ENCODE results near the gene LIAS. TPM values are rescaled to one million over a fixed set of nuclear protein-coding genes. Genes with fewer than 3 reads are reported as not detected.
A peak's percentile ranks its signal among the peaks of the same experiment; 100 is the strongest.

Gene LIAS
- total RNA-seq, 1 experiment from 2014 or later, result 6.8 TPM

GRCh38 chr4:39518484-39518883 is 59.6 kb downstream of the LIAS start:
- in situ Hi-C loops (cut with HindIII; ENCODE audit: low pct_unique_long_range_greater_than_20kb, low sequenced_read_pairs) (no loop called here), intact Hi-C loops (cut with micrococcal nuclease; ENCODE audit: unreplicated experiment) (no loop called here)
- Histone ChIP-seq H3K27ac (ENCODE audit: low read length) (no peak overlapping the region), H3K9me3 (ENCODE audit: control insufficient read depth, insufficient read depth, low read depth, low read length) (no peaks in the 10 kb centered on the region), H3K4me3 (ENCODE audit: low read depth in 2 of 2, low read length in 2 of 2) (no peak overlapping the region), H3K27me3 (ENCODE audit: control insufficient read depth, insufficient read depth, low read length) (no peaks in the 10 kb centered on the region), H3K36me3 (ENCODE audit: control insufficient read depth, insufficient read depth, low read length) (peaks cover 15% of the 10 kb centered on the region), H3K4me1 (ENCODE audit: control insufficient read depth, insufficient read depth, low read length) (peaks cover 20% of the 10 kb centered on the region)
- DNase-seq (ENCODE audit: low read depth, low spot score) (no peak), ATAC-seq (no peak)
- TF ChIP-seq POLR2AphosphoS5 (IDR thresholded peaks at IDR 0.05; ENCODE audit: low read depth, low read length) (no peak), TCF7L2 (IDR thresholded peaks at IDR 0.05; ENCODE audit: low read depth, low read length) (no peak), SIN3A (IDR thresholded peaks at IDR 0.05; ENCODE audit: borderline replicate concordance, insufficient read depth, low read depth, low read length) (no peak), REST (IDR thresholded peaks at IDR 0.05; ENCODE audit: insufficient read depth in 1 of 2, low read depth in 2 of 2, low read length in 1 of 2) (no peak)
- TF ChIP-seq, protein P1, sequence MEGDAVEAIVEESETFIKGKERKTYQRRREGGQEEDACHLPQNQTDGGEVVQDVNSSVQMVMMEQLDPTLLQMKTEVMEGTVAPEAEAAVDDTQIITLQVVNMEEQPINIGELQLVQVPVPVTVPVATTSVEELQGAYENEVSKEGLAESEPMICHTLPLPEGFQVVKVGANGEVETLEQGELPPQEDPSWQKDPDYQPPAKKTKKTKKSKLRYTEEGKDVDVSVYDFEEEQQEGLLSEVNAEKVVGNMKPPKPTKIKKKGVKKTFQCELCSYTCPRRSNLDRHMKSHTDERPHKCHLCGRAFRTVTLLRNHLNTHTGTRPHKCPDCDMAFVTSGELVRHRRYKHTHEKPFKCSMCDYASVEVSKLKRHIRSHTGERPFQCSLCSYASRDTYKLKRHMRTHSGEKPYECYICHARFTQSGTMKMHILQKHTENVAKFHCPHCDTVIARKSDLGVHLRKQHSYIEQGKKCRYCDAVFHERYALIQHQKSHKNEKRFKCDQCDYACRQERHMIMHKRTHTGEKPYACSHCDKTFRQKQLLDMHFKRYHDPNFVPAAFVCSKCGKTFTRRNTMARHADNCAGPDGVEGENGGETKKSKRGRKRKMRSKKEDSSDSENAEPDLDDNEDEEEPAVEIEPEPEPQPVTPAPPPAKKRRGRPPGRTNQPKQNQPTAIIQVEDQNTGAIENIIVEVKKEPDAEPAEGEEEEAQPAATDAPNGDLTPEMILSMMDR (IDR thresholded peaks at IDR 0.05), result no peak
- ChIA-PET CTCF (no interaction called here), POLR2A (no interaction called here)
- BruUV-seq (replicated peaks), result no TSS peak

- ATAC-seq (no peak), DNase-seq (ENCODE audit: low read depth, low spot score) (no peak)
- intact Hi-C loops (cut with micrococcal nuclease; ENCODE audit: unreplicated experiment) (no loop called here), in situ Hi-C loops (cut with HindIII; ENCODE audit: low pct_unique_long_range_greater_than_20kb, low sequenced_read_pairs) (no loop called here)
- ChIA-PET POLR2A (no interaction called here), CTCF (no interaction called here)
- H3K27ac ChIP-seq (ENCODE audit: low read length), result peak overlapping the region; percentile 80
- H3K27me3 ChIP-seq (ENCODE audit: control insufficient read depth, insufficient read depth, low read length), result no peaks in the 10 kb centered on the region
- TF ChIP-seq SIN3A (IDR thresholded peaks at IDR 0.05; ENCODE audit: borderline replicate concordance, insufficient read depth, low read depth, low read length), result no peak
- no peak for TF ChIP-seq REST (IDR thresholded peaks at IDR 0.05; ENCODE audit: insufficient read depth in 1 of 2, low read depth in 2 of 2, low read length in 1 of 2)
- no peak for TF ChIP-seq POLR2AphosphoS5 (IDR thresholded peaks at IDR 0.05; ENCODE audit: low read depth, low read length)
- no peak for TF ChIP-seq TCF7L2 (IDR thresholded peaks at IDR 0.05; ENCODE audit: low read depth, low read length)
- TF ChIP-seq, protein P1 (IDR thresholded peaks at IDR 0.05), result no peak
- peaks cover 22% of the 10 kb centered on the region for H3K4me1 ChIP-seq (ENCODE audit: control insufficient read depth, insufficient read depth, low read length)
- H3K4me3 ChIP-seq (ENCODE audit: low read depth in 2 of 2, low read length in 2 of 2), result peak overlapping the region; percentile 11 to 96; a peak in 3 of 4 replicates
- no TSS peak for BruUV-seq (replicated peaks)
- H3K36me3 ChIP-seq (ENCODE audit: control insufficient read depth, insufficient read depth, low read length), result peaks cover 9% of the 10 kb centered on the region
- no peaks in the 10 kb centered on the region for H3K9me3 ChIP-seq (ENCODE audit: control insufficient read depth, insufficient read depth, low read depth, low read length)
Observed at GRCh38 chr4:39521253-39521919, 62.5 kb downstream of the LIAS start.

Data from Panc1 (cell line).